Activated CD8-positive, alpha-beta T cell treated with anti-CD3 and anti-CD28 coated beads, Interleukin-2, amount 10 ng/mL, durations not matched to agents 7 days and 5 days (primary cell): ENCODE measurements around the gene GPD2. TPM values are rescaled to one million over a fixed set of nuclear protein-coding genes. Genes with fewer than 3 reads are reported as not detected.
"Not testable (repeated sequence)": the region's sequence is repeated elsewhere in the genome, so short reads cannot be mapped to it uniquely, and the experiment has no call there.

Experiments
- ATAC-seq: fragments of 150-1000 bp; cut with Tn5 transposase; one replicate; pipeline ENCODE4 v1.10.0; 2021; ENCODE audit warnings: moderate library complexity
- CTCF ChIA-PET: fragments of 350-600 bp; sonication (Branson Sonifier 250); formaldehyde crosslinking; loops from one replicate; lab custom pipeline; 2021; ENCODE audit warnings: antibody characterized with exemption; lab: Charles Lee
- POLR2A ChIA-PET: fragments of 350-600 bp; sonication (Branson Sonifier 250); formaldehyde crosslinking; loops from one replicate; lab custom pipeline; 2021; ENCODE audit warnings: antibody characterized with exemption; lab: Charles Lee
- DNase-seq: peaks from one replicate; pipeline ENCODE4 v3.0.0-alpha.2; 2020
- H3K27ac Mint-ChIP-seq: one replicate; pipeline ENCODE4 v1.8.0; 2021; ENCODE audit warnings: mild to moderate bottlenecking, mixed read lengths
- H3K27me3 Mint-ChIP-seq: one replicate; pipeline ENCODE4 v1.8.0; 2021; ENCODE audit warnings: low read depth, mixed read lengths
- H3K36me3 Mint-ChIP-seq: one replicate; pipeline ENCODE4 v1.8.0; 2021; ENCODE audit warnings: low read depth, mixed read lengths
- H3K4me1 Mint-ChIP-seq: one replicate; pipeline ENCODE4 v1.8.0; 2021; ENCODE audit warnings: low read depth, mixed read lengths
- H3K4me3 Mint-ChIP-seq: one replicate; pipeline ENCODE4 v1.8.0; 2021; ENCODE audit warnings: mild to moderate bottlenecking, mixed read lengths
- H3K9me3 Mint-ChIP-seq: one replicate; pipeline ENCODE4 v1.8.0; 2022; ENCODE audit warnings: mixed read lengths; ENCODE audit not compliant: insufficient read depth
- total RNA-seq, 2 experiments: library from RNA; stranded (reverse); gene quantifications; one replicate each; pipeline ENCODE4 v1.2.3, GENCODE V29; 2021

GPD2 gene
- total RNA-seq, 2 experiments from 2014 or later = 13.6 to 14.7 TPM

DNA sequence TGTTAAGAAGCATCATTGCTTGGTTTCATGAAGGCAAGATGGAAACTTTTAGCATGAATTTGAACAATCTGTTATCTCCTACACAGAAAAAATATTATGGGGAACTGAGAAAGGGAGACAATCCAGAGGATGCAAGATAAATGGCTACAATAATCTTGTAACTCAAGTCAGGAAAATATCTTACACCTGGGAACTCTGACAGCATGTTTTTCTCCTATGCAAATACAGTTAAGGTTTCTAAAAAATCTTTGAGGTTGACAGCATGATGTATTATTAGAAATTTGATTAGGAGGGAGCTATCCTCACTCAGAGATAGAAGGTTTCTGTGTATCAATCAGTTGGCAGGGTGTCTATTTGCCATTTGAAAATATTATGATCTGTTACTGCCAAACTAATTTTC is 75.6 kb downstream of the GPD2 start:
- POLR2A ChIA-PET = no interaction called here
- DNase-seq = no peak
- ATAC-seq = no peak
- CTCF ChIA-PET = no interaction called here
- Mint-ChIP-seq H3K27ac (no peak overlapping the region), H3K27me3 (no peaks in the 10 kb centered on the region), H3K9me3 (no peaks in the 10 kb centered on the region), H3K36me3 (peaks cover 14% of the 10 kb centered on the region), H3K4me1 (no peaks in the 10 kb centered on the region), H3K4me3 (no peak overlapping the region)

DNA sequence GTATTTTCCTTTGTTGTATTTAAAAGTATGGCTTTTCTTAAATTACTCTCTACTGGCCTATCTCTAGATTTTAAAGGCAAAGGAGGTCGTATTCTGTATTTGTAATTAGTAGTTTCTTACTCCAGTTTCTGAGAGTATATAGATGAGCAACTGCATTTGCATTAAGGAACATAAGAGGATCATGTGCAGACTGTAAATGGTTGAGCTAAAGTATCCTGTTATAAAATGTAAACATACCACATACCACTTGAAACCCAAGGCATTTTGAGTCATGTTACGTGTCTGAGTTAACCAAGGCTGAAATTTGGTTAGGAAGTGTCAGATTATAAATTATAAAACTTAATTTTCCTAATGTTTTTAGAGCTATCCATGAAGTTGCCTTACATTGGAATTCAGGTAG is 76.3 kb downstream of the GPD2 start:
- DNase-seq (no peak), ATAC-seq (no peak)
- Mint-ChIP-seq H3K27me3 (no peaks in the 10 kb centered on the region), H3K27ac (no peak overlapping the region), H3K4me3 (no peak overlapping the region), H3K4me1 (no peaks in the 10 kb centered on the region), H3K9me3 (no peaks in the 10 kb centered on the region), H3K36me3 (peaks cover 14% of the 10 kb centered on the region)
- ChIA-PET POLR2A (no interaction called here), CTCF (interaction anchor here (0.6 kb wide), 1 partner anchor 148 kb away, joined by 3 read pairs; no protein-coding TSS in a partner anchor)

DNA sequence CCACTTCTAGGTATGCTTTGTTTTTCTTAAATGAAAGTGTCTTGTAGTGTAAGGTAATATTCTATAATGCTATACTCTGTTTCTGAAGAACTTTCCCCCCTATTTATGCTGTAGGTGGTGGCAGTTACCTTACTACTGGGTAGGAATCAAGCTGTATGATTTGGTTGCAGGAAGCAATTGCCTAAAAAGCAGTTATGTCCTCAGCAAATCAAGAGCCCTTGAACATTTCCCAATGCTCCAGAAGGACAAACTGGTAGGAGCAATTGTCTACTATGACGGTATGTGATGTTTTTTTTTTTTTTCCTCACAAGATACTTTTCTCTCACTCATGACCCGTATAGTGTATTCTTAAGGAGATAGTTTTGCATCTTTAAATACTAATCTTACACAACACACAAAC is 77.0 kb downstream of the GPD2 start:
- Mint-ChIP-seq H3K4me3 (no peak overlapping the region), H3K9me3 (no peaks in the 10 kb centered on the region), H3K27ac (no peak overlapping the region), H3K36me3 (peaks cover 14% of the 10 kb centered on the region), H3K27me3 (no peaks in the 10 kb centered on the region), H3K4me1 (no peaks in the 10 kb centered on the region)
- POLR2A ChIA-PET = no interaction called here
- CTCF ChIA-PET = interaction anchor here (0.6 kb wide), 1 partner anchor 148 kb away, joined by 3 read pairs; no protein-coding TSS in a partner anchor
- ATAC-seq (no peak), DNase-seq (no peak)

DNA sequence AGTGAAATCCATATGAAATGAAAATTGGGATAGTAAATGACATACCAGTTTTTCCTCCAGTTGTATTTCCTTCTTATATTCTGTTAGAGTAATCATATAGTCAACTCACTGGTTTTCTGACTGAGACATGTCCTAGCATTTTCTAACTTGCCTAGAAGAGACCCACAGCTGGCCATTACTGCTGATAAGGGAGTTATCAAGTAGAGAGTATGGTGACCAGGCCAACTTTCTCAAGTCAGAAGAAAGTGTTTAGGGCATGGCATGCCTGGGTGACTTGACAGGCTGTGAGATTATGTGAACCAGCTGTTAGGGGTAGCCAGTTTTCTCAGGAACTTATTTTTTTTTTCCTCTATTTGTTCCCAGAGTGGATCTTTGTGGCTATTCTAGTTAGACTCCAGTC is 81.2 kb downstream of the GPD2 start:
- Mint-ChIP-seq H3K36me3 (peaks cover 23% of the 10 kb centered on the region), H3K27me3 (no peaks in the 10 kb centered on the region)
- POLR2A ChIA-PET = no interaction called here

DNA sequence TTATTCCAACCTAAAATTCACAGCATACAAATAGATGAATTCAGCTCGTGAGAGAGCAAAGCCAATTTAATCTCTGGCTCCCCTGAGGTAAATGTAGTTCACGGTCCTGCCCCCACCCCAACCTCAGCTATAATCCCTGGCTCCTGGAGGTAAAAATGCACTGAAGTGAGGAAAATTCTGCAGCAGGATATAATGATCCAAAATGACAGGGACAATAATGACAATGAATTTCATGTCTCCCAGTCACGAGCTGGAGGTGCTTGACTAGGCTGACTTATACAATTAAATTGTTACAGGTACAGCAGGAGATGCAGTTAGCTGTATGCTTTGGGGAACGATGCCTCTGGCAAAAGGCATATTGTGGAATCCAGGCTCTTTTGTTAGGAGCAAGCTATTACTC is 82.0 kb downstream of the GPD2 start:
- CTCF ChIA-PET = interaction anchor here (1.1 to 1.3 kb wide), 2 partner anchors 10 to 12 kb away, joined by 5 read pairs; no protein-coding TSS in a partner anchor

More for the DNA sequence above, 81.2 kb downstream of the GPD2 start:
- ATAC-seq (no peak), DNase-seq (no peak)
- CTCF ChIA-PET = interaction anchor here (0.7 to 1.3 kb wide), 3 partner anchors 10 to 28 kb away, joined by 3 to 5 read pairs (median 5); no protein-coding TSS in a partner anchor
- H3K27ac Mint-ChIP-seq = no peak overlapping the region
- H3K4me1 Mint-ChIP-seq = no peaks in the 10 kb centered on the region
- H3K9me3 Mint-ChIP-seq = no peaks in the 10 kb centered on the region
- no peak overlapping the region for H3K4me3 Mint-ChIP-seq

DNA sequence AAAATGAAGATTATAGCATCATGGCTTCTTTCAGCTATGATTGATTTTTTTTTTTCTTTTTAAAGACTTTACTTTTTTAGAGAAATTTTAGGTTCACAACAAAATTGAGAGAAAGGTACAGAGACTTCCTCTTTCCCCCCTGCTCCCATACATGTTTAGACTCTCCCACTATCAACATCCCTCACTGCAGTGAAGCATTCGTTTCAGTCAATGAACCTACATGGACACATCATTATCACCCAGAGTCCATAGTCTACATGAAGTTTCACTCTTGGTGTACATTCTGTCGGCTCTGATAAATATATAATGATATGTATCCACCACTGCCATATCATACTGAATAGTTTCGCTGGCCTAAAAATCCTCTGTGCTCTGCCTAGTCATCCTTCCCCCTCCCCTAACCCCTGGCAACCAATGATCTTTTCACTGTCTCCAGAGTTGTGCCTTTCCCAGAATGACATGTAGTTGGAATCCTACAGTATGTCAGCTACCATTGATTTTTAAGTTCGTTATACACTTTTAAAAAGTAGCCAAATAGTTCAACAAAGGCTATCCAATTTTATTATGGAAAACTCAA is 86.8 kb downstream of the GPD2 start:
- H3K4me1 Mint-ChIP-seq = peaks cover 4% of the 10 kb centered on the region
- ChIA-PET CTCF (no interaction called here), POLR2A (no interaction called here)
- H3K27ac Mint-ChIP-seq = no peak overlapping the region
- ATAC-seq (no peak), DNase-seq (no peak)
- no peaks in the 10 kb centered on the region for H3K9me3 Mint-ChIP-seq
- no peak overlapping the region for H3K4me3 Mint-ChIP-seq
- H3K27me3 Mint-ChIP-seq = no peaks in the 10 kb centered on the region
- peaks cover 16% of the 10 kb centered on the region for H3K36me3 Mint-ChIP-seq

More for the DNA sequence above, 82.0 kb downstream of the GPD2 start:
- peaks cover 26% of the 10 kb centered on the region for H3K36me3 Mint-ChIP-seq
- POLR2A ChIA-PET = no interaction called here
- no peaks in the 10 kb centered on the region for H3K4me1 Mint-ChIP-seq
- H3K9me3 Mint-ChIP-seq = no peaks in the 10 kb centered on the region
- H3K27me3 Mint-ChIP-seq = no peaks in the 10 kb centered on the region
- H3K4me3 Mint-ChIP-seq = no peak overlapping the region
- ATAC-seq (no peak), DNase-seq (no peak)
- no peak overlapping the region for H3K27ac Mint-ChIP-seq

DNA sequence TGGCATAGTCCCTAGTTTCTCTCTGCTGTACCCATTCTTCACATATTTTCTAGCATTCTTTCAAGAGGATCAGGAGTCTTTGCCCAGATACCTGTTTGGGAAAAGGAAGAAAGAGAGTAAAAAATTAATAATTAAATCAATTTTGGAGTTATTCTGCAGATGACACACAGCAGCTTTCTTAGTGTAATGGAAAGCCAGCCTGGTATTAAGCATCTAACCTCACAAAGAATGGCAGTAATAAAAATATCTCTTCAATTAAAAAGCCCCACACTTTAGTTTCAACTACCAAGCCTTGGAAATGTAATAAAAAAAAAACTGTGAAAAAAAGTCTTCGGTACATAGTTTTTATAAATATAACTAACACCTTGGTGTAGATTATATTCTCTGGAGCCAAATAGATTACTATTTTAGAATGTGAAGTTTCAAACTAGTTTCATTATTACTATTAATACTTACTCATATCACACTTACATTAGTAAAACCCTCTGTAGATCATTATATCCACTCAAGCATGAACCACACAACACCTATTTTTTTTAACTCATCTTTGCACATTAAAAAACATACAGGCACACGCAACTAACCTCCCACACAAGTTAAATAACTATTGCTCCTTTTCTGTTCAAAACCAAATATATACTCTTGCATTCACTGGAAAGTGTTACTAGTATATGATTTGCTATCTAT is 90.9 kb downstream of the GPD2 start:
- ChIA-PET POLR2A (no interaction called here), CTCF (no interaction called here)
- H3K36me3 Mint-ChIP-seq = peaks cover 5% of the 10 kb centered on the region
- no peak overlapping the region for H3K4me3 Mint-ChIP-seq
- DNase-seq = no peak
- no peak for ATAC-seq
- H3K27ac Mint-ChIP-seq = no peak overlapping the region
- no peaks in the 10 kb centered on the region for H3K9me3 Mint-ChIP-seq
- no peaks in the 10 kb centered on the region for H3K27me3 Mint-ChIP-seq
- peaks cover 4% of the 10 kb centered on the region for H3K4me1 Mint-ChIP-seq

DNA sequence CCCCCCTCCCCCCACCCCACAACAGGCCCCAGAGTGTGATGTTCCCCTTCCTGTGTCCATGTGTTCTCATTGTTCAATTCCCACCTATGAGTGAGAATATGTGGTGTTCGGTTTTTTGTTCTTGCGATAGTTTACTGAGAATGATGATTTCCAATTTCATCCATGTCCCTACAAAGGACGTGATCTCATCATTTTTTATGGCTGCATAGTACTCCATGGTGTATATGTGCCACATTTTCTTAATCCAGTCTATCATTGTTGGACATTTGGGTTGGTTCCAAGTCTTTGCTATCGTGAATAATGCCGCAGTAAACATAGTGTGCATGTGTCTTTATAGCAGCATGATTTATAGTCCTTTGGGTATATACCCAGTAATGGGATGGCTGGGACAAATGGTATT is 92.4 kb downstream of the GPD2 start:
- DNase-seq, CTCF ChIA-PET, H3K27ac Mint-ChIP-seq, H3K36me3 Mint-ChIP-seq, POLR2A ChIA-PET, H3K4me3 Mint-ChIP-seq, ATAC-seq, H3K4me1 Mint-ChIP-seq, H3K27me3 Mint-ChIP-seq, H3K9me3 Mint-ChIP-seq: not testable (repeated sequence)

DNA sequence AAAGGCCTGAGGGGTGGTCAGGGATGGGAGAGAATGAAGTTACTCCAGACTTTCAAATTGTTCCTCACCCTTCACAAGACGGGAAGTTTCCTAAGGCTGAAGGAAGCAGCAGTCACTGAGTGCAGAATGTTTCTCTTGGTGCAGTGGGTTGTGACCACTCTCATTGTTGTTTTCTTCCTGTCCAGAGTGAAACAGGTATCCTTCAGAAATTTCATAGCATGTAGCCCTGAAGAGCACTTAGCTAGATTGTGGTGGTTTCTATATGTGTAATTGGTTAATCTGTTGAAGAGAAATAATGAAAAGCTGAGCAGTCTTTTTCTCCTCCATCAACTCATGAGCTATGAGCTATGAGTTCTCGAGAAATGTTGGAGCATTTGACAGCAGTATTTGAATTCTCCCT is 96.8 kb downstream of the GPD2 start:
- peaks cover 5% of the 10 kb centered on the region for H3K4me1 Mint-ChIP-seq
- DNase-seq = no peak
- POLR2A ChIA-PET = interaction anchor here (0.6 kb wide), 1 partner anchor 46 kb away, joined by 3 read pairs; no protein-coding TSS in a partner anchor
- no peak overlapping the region for H3K27ac Mint-ChIP-seq
- H3K27me3 Mint-ChIP-seq = no peaks in the 10 kb centered on the region
- H3K36me3 Mint-ChIP-seq = peaks cover 6% of the 10 kb centered on the region
- CTCF ChIA-PET = no interaction called here
- no peaks in the 10 kb centered on the region for H3K9me3 Mint-ChIP-seq
- no peak for ATAC-seq
- H3K4me3 Mint-ChIP-seq = no peak overlapping the region

DNA sequence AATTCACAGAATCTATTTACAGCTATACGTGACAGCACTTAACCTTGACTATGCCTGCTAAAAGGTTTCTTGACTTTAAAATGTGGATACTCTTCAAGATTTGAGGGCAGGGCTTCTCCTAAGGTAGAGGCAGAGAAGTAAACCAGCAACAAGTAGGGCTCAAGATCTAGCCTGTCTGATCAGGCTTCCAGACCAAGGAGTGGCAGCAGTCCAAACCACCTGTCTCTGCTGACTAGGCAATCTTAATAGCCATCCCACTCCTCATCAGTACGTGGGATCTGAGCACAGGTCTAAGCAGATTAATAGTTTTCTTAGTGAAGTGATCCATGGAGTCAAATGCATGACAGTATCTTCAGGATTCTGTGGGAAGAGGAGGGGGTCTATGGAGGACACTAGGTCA is 100.4 kb downstream of the GPD2 start:
- H3K4me3 Mint-ChIP-seq = no peak overlapping the region
- CTCF ChIA-PET = interaction anchor here (1.2 kb wide), 1 partner anchor 34 kb away, joined by 3 read pairs; no protein-coding TSS in a partner anchor

DNA sequence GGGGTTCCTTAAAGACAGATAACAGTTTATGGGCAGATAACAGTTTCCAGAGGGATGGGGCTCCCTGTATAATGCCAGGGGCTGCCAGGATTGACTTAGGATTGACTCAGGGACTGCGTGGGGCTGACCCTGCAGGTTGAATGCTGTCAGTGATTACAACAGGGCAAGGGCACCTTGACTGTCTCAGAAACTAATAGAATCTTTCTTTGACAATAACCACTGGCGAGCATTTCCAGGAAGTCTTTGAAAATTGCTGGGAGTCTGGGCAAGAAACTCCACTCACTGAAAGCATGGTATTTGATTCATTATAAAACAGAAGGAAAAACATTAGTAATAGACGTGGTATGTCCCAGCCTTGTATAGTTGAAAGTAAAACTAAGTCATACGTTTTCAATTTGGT is 101.0 kb downstream of the GPD2 start:
- CTCF ChIA-PET = no interaction called here
- ATAC-seq (no peak), DNase-seq (no peak)
- Mint-ChIP-seq H3K27me3 (no peaks in the 10 kb centered on the region), H3K27ac (no peak overlapping the region), H3K9me3 (no peaks in the 10 kb centered on the region), H3K4me3 (no peak overlapping the region), H3K4me1 (peaks cover 5% of the 10 kb centered on the region), H3K36me3 (peaks cover 4% of the 10 kb centered on the region)
- POLR2A ChIA-PET = no interaction called here

More for the DNA sequence above, 100.4 kb downstream of the GPD2 start:
- no peak for ATAC-seq
- H3K4me1 Mint-ChIP-seq = peaks cover 5% of the 10 kb centered on the region
- H3K9me3 Mint-ChIP-seq = no peaks in the 10 kb centered on the region
- no peaks in the 10 kb centered on the region for H3K27me3 Mint-ChIP-seq
- no peak overlapping the region for H3K27ac Mint-ChIP-seq
- H3K36me3 Mint-ChIP-seq = peaks cover 4% of the 10 kb centered on the region
- no peak for DNase-seq
- POLR2A ChIA-PET = no interaction called here

DNA sequence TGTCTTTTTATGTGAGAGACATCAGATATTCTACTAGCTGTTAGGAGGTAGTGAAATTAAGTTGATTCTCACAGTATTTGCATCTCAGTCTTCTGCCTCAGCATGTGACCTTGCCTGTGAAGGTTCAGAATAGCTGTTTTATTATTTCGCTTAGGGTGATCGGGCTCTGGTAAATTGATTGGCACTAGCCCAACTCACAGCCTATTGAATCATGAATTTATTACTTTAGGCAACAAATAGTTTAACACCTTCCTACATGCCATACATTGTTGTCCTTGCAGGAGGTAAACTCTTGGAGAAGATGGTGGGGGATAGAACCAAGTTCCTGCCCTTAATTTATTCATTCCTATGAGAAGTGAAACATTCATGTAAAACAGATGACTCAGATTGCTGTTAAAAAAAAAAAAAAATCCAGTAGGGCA is 101.9 kb downstream of the GPD2 start:
- Mint-ChIP-seq H3K36me3 (peaks cover 4% of the 10 kb centered on the region), H3K9me3 (no peaks in the 10 kb centered on the region), H3K27ac (no peak overlapping the region), H3K27me3 (no peaks in the 10 kb centered on the region), H3K4me3 (no peak overlapping the region), H3K4me1 (peaks cover 5% of the 10 kb centered on the region)
- DNase-seq = no peak
- no peak for ATAC-seq
- POLR2A ChIA-PET = no interaction called here
- CTCF ChIA-PET = no interaction called here
